A549 (cell line): ENCODE results near the gene GABPB1.

Source experiments
- CHD2 ChIP-seq: fragments of 150-350 bp; IDR thresholded peaks from 2 replicates; pipeline ENCODE4 v1.6.1; 2014; ENCODE audit warnings: low read length; ENCODE audit not compliant: partially characterized antibody
- CHD4 ChIP-seq: fragments of 200-600 bp; sonication (generic); IDR thresholded peaks from 2 replicates; pipeline ENCODE4 v1.6.1; 2016; ENCODE audit warnings: antibody characterized with exemption, mild to moderate bottlenecking, borderline replicate concordance
- CTCF ChIP-seq: fragments of >200 bp; sonication (Bioruptor Twin); formaldehyde crosslinking; IDR thresholded peaks from 3 replicates; pipeline ENCODE4 v1.5.1; 2016
- EP300 ChIP-seq, 2 experiments: fragments of >200 bp; sonication (Bioruptor Twin); formaldehyde crosslinking; IDR thresholded peaks; 2 replicates in 1 of 2; 3 replicates in 1 of 2; pipeline ENCODE4 v1.6.1; 2016 to 2017
- MAX ChIP-seq: IDR thresholded peaks from 2 replicates; pipeline ENCODE4 v1.6.1; 2012
- NR3C1 ChIP-seq: fragments of >200 bp; sonication (Bioruptor Twin); formaldehyde crosslinking; IDR thresholded peaks from 3 replicates; pipeline ENCODE4 v1.6.1; 2017
- PBX3 ChIP-seq: IDR thresholded peaks from 2 replicates; pipeline ENCODE4 v1.6.1; 2012
- POLR2A ChIP-seq: IDR thresholded peaks from 2 replicates; pipeline ENCODE4 v1.6.1; 2012; ENCODE audit warnings: mild to moderate bottlenecking, low read length

GRCh38 chr15:50227076-50227475 lies 127.9 kb downstream of the GABPB1 start:
- no peak for TF ChIP-seq CTCF
- TF ChIP-seq MAX: no peak
- no peak for TF ChIP-seq POLR2A
- no peak for TF ChIP-seq EP300 (IDR thresholded peaks at IDR 0.05)
- no peak for TF ChIP-seq CHD2
- TF ChIP-seq NR3C1: no peak
- no peak for TF ChIP-seq CHD4
- no peak for TF ChIP-seq PBX3
